ENCODE results near the gene C1orf226. TPM values are rescaled to one million over a fixed set of nuclear protein-coding genes. Genes with fewer than 3 reads are reported as not detected.

The C1orf226 gene
- total and polyA plus RNA-seq, 9 of the 15 experiments (the other 6 are each of a cell fraction or from before 2014, with no cell fraction given) = 0.10 to 1.4 (median 0.47) TPM

DNA sequence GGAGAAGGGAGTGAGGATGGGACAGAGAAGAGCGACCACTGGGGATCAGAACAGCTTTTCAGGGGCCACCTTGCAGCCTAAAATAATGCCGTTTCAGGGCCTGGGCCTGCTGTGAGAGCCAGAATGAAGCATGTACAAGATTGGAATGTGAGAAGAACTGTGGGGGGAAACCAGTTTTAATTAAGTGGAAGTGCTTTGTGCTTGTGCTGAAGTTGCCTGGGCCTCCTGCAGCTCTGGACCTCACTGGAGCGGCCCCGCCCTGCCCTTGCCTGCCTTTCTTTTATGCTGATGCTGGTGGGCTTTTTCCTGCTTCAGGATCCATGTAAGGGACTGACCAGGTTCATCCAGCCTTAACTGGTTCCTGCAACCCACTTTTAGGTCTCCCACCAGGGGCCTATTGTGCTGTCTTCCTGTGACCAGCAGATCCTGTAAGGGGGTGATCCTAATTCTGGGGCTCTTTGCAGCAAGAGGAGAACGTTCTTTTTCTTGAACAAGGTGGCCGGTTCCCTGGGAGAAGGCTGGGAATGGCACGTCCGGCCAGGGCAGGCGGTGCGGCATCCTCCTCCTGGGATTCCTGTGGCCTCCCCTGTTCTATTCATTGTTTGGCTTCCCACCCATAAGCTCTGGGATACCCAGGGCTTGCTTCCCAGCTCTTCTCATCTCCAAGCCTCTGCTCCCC lies 3.2 kb downstream of the C1orf226 start (continued):
- TF ChIP-seq, protein P1, sequence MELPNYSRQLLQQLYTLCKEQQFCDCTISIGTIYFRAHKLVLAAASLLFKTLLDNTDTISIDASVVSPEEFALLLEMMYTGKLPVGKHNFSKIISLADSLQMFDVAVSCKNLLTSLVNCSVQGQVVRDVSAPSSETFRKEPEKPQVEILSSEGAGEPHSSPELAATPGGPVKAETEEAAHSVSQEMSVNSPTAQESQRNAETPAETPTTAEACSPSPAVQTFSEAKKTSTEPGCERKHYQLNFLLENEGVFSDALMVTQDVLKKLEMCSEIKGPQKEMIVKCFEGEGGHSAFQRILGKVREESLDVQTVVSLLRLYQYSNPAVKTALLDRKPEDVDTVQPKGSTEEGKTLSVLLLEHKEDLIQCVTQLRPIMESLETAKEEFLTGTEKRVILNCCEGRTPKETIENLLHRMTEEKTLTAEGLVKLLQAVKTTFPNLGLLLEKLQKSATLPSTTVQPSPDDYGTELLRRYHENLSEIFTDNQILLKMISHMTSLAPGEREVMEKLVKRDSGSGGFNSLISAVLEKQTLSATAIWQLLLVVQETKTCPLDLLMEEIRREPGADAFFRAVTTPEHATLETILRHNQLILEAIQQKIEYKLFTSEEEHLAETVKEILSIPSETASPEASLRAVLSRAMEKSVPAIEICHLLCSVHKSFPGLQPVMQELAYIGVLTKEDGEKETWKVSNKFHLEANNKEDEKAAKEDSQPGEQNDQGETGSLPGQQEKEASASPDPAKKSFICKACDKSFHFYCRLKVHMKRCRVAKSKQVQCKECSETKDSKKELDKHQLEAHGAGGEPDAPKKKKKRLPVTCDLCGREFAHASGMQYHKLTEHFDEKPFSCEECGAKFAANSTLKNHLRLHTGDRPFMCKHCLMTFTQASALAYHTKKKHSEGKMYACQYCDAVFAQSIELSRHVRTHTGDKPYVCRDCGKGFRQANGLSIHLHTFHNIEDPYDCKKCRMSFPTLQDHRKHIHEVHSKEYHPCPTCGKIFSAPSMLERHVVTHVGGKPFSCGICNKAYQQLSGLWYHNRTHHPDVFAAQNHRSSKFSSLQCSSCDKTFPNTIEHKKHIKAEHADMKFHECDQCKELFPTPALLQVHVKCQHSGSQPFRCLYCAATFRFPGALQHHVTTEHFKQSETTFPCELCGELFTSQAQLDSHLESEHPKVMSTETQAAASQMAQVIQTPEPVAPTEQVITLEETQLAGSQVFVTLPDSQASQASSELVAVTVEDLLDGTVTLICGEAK (IDR thresholded peaks at IDR 0.05) = no peak
- TF ChIP-seq, protein P1 (CRISPR knock-in tag; IDR thresholded peaks at IDR 0.05) = no peak
